Measurements from ENCODE around the gene NOS1AP. TPM values are rescaled to one million over a fixed set of nuclear protein-coding genes. Genes with fewer than 3 reads are reported as not detected.

Gene NOS1AP
- total and polyA plus RNA-seq, 8 donors: 2.2 to 6.2 (median 3.3) TPM

- TF ChIP-seq CTCF (IDR thresholded peaks at IDR 0.05): no peak
- no peak overlapping the region for H3K27ac ChIP-seq
- ATAC-seq: no peak
- intact Hi-C loops (cut with DNase I): no loop called here
- H3K36me3 ChIP-seq: no peaks in the 10 kb centered on the region
- H3K9me3 ChIP-seq: no peaks in the 10 kb centered on the region
- H3K4me1 ChIP-seq: peaks cover 0 to 13% of the 10 kb centered on the region in 2 donors
- H3K4me3 ChIP-seq: no peak overlapping the region
- no peak for DNase-seq
- H3K27me3 ChIP-seq: no peaks in the 10 kb centered on the region
Measured at GRCh38 chr1:162251102-162251501, 181.6 kb downstream of the NOS1AP start.

- ATAC-seq: no peak
- no peak for TF ChIP-seq CTCF (IDR thresholded peaks at IDR 0.05)
- H3K36me3 ChIP-seq: no peaks in the 10 kb centered on the region
- H3K27me3 ChIP-seq: no peaks in the 10 kb centered on the region
- H3K4me1 ChIP-seq: peaks cover 0 to 19% of the 10 kb centered on the region in 2 donors
- H3K27ac ChIP-seq: no peak overlapping the region
- H3K4me3 ChIP-seq: no peak overlapping the region
- DNase-seq: no peak
- no peaks in the 10 kb centered on the region for H3K9me3 ChIP-seq
- intact Hi-C loops (cut with DNase I): no loop called here
Measured at GRCh38 chr1:162252214-162252613, 182.7 kb downstream of the NOS1AP start.

GRCh38 chr1:162253790-162254189 lies 184.3 kb downstream of the NOS1AP start:
- Histone ChIP-seq H3K4me1 (peaks cover 0 to 19% of the 10 kb centered on the region in 2 donors), H3K27ac (no peak overlapping the region), H3K4me3 (no peak overlapping the region), H3K27me3 (no peaks in the 10 kb centered on the region), H3K36me3 (no peaks in the 10 kb centered on the region), H3K9me3 (no peaks in the 10 kb centered on the region)
- intact Hi-C loops (cut with DNase I): no loop called here
- ATAC-seq (no peak), DNase-seq (no peak)
- TF ChIP-seq CTCF (IDR thresholded peaks at IDR 0.05): no peak

GRCh38 chr1:162256287-162256686 lies 186.8 kb downstream of the NOS1AP start:
- peak overlapping the region in 1 of 2 donors; percentile 28 for H3K27ac ChIP-seq
- no peak overlapping the region for H3K4me3 ChIP-seq
- no peaks in the 10 kb centered on the region for H3K9me3 ChIP-seq
- DNase-seq (no peak), ATAC-seq (no peak)
- H3K4me1 ChIP-seq: peaks cover 0 to 19% of the 10 kb centered on the region in 2 donors
- no peaks in the 10 kb centered on the region for H3K36me3 ChIP-seq
- no peaks in the 10 kb centered on the region for H3K27me3 ChIP-seq
- no peak for TF ChIP-seq CTCF (IDR thresholded peaks at IDR 0.05)
- intact Hi-C loops (cut with DNase I): no loop called here

GRCh38 chr1:162258394-162258793 lies 188.9 kb downstream of the NOS1AP start:
- intact Hi-C loops (cut with DNase I): no loop called here
- H3K27me3 ChIP-seq: no peaks in the 10 kb centered on the region
- TF ChIP-seq CTCF (IDR thresholded peaks at IDR 0.05): no peak
- no peaks in the 10 kb centered on the region for H3K36me3 ChIP-seq
- DNase-seq (no peak), ATAC-seq (no peak)
- no peak overlapping the region for H3K4me3 ChIP-seq
- no peaks in the 10 kb centered on the region for H3K9me3 ChIP-seq
- H3K4me1 ChIP-seq: peaks cover 0 to 19% of the 10 kb centered on the region in 2 donors
- no peak overlapping the region for H3K27ac ChIP-seq
